GM23248 (cell line): ENCODE measurements around the gene SLC35G2. TPM values are rescaled to one million over a fixed set of nuclear protein-coding genes. Genes with fewer than 3 reads are reported as not detected.
"Not testable (repeated sequence)": the region's sequence is repeated elsewhere in the genome, so short reads cannot be mapped to it uniquely, and the experiment has no call there.

Source experiments
- DNase-seq: peaks from one replicate; pipeline ENCODE4 v3.0.0-alpha.2; 2015
- H2AFZ ChIP-seq: fragments of 200-600 bp; sonication (generic); 2 replicates; pipeline ENCODE4 v1.6.1; 2016; ENCODE audit warnings: antibody characterized with exemption
- H3F3A ChIP-seq: fragments of 200-600 bp; sonication (generic); 2 replicates; pipeline ENCODE4 v1.6.1; 2016; ENCODE audit warnings: mild to moderate bottlenecking, antibody characterized with exemption, mixed run types; ENCODE audit not compliant: insufficient read depth
- H3K27ac ChIP-seq: fragments of 200-600 bp; sonication (generic); 2 replicates; pipeline ENCODE4 v1.5.1; 2016; ENCODE audit warnings: mild to moderate bottlenecking
- H3K27me3 ChIP-seq: fragments of 200-600 bp; sonication (generic); replicated peaks from 2 replicates; pipeline ENCODE4 v1.6.1; 2016; ENCODE audit warnings: mild to moderate bottlenecking; ENCODE audit not compliant: insufficient read depth
- H3K36me3 ChIP-seq: fragments of 200-600 bp; sonication (generic); 2 replicates; pipeline ENCODE4 v1.6.1; 2016; ENCODE audit warnings: low read depth, mild to moderate bottlenecking
- H3K4me1 ChIP-seq: fragments of 200-600 bp; sonication (generic); 2 replicates; pipeline ENCODE4 v1.6.1; 2016; ENCODE audit warnings: mild to moderate bottlenecking; ENCODE audit not compliant: insufficient read depth
- H3K4me2 ChIP-seq: fragments of 200-600 bp; sonication (generic); one replicate; pipeline ENCODE4 v1.6.1; 2016; ENCODE audit warnings: mild to moderate bottlenecking; ENCODE audit not compliant: unreplicated experiment
- H3K4me3 ChIP-seq: fragments of 200-600 bp; sonication (generic); 2 replicates; pipeline ENCODE4 v1.5.1; 2016; ENCODE audit warnings: mild to moderate bottlenecking
- H3K79me2 ChIP-seq: fragments of 200-600 bp; sonication (generic); 2 replicates; pipeline ENCODE4 v1.6.1; 2016; ENCODE audit warnings: mild to moderate bottlenecking; ENCODE audit not compliant: insufficient read depth
- H3K9ac ChIP-seq: fragments of 200-600 bp; sonication (generic); 2 replicates; pipeline ENCODE4 v1.6.1; 2016; ENCODE audit warnings: mild to moderate bottlenecking
- H3K9me2 ChIP-seq: fragments of 200-600 bp; sonication (generic); 2 replicates; pipeline ENCODE4 v1.6.1; 2016; ENCODE audit warnings: mixed run types, mild to moderate bottlenecking, moderate library complexity; ENCODE audit not compliant: insufficient read depth
- H3K9me3 ChIP-seq: fragments of 200-600 bp; sonication (generic); one replicate; pipeline ENCODE4 v1.6.1; 2017; ENCODE audit warnings: low read depth
- H4K20me1 ChIP-seq: fragments of 200-600 bp; sonication (generic); 2 replicates; pipeline ENCODE4 v1.6.0; 2016; ENCODE audit not compliant: insufficient read depth
- EZH2 ChIP-seq: fragments of 200-600 bp; sonication (generic); IDR thresholded peaks from 2 replicates; pipeline ENCODE4 v1.6.1; 2018; ENCODE audit warnings: antibody characterized with exemption, mild to moderate bottlenecking; ENCODE audit not compliant: insufficient read depth, poor library complexity, severe bottlenecking
- EZH2phosphoT487 ChIP-seq: fragments of 200-600 bp; sonication (generic); IDR thresholded peaks from 2 replicates; pipeline ENCODE4 v1.6.1; 2018; ENCODE audit warnings: antibody characterized with exemption, moderate library complexity, mild to moderate bottlenecking, low read depth; ENCODE audit not compliant: insufficient read depth
- WGBS, 2 experiments: methylation state at CpG; one replicate each; pipeline ENCODE4 v1.1.6; 2015 to 2017; ENCODE audit warnings: low lambda C conversion rate in 2 of 2, low coverage in 1 of 2; ENCODE audit errors: missing lambda C conversion rate in 2 of 2; 5-methylcytosine and 5-hydroxymethylcytosine counted together
- in situ Hi-C: fragments of 300-500 bp; cut with MboI; formaldehyde crosslinking; loops from 2 replicates; pipeline ENCODE4 v1.15.0; 2020
- polyA plus RNA-seq: library from polyadenylated mRNA; unstranded; fragments of >200 nt; fragmentation: Nextera tagmentation; extraction: Ambion mirVana; gene quantifications from 2 replicates; pipeline ENCODE4 v1.2.1, GENCODE V29; 2016
- total RNA-seq: library from RNA; depleted of rRNA; stranded (reverse); fragments of >200 nt; shearing (Covaris generic); gene quantifications from 2 replicates; pipeline ENCODE4 v1.2.3, GENCODE V29; 2014

Gene SLC35G2
- total and polyA plus RNA-seq, 2 experiments from 2014 or later: 9.4 to 10.8 TPM

GRCh38 chr3:136893848-136894443 is 75.0 kb downstream of the SLC35G2 start:
- peak overlapping the region; percentile 52 for H3K4me2 ChIP-seq
- 46 to 50% methylated on average over 5 of the region's 5 CpGs for WGBS, 2 experiments
- DNase-seq: peak; percentile 71
- no peaks in the 10 kb centered on the region for H3K9me3 ChIP-seq
- TF ChIP-seq EZH2 (no peak), EZH2phosphoT487 (no peak)
- H2AFZ ChIP-seq: no peak overlapping the region
- peaks cover 12% of the 10 kb centered on the region for H3K4me1 ChIP-seq
- H3K27ac ChIP-seq: peak overlapping the region; percentile 4; the same call in 1 of the 2 replicates
- peak overlapping the region; percentile 10; the same call in 1 of the 2 replicates for H3K4me3 ChIP-seq
- H3K9ac ChIP-seq: no peak overlapping the region
- no peaks in the 10 kb centered on the region for H3K27me3 ChIP-seq
- peaks cover 99% of the 10 kb centered on the region for H3K79me2 ChIP-seq
- H3K9me2 ChIP-seq: no peaks in the 10 kb centered on the region
- 0 out of 2 replicates have a peak, but pooled peaks cover 12% of the 10 kb centered on the region for H3F3A ChIP-seq
- no peaks in the 10 kb centered on the region; the same call in 1 of the 2 replicates for H3K36me3 ChIP-seq
- in situ Hi-C loops: no loop called here
- H4K20me1 ChIP-seq: no peaks in the 10 kb centered on the region

- H3K9me3 ChIP-seq, H3K9me2 ChIP-seq, H3K27ac ChIP-seq, H3K27me3 ChIP-seq, H2AFZ ChIP-seq, DNase-seq, H3K36me3 ChIP-seq, H3K4me3 ChIP-seq, H3K9ac ChIP-seq, H4K20me1 ChIP-seq, H3K4me2 ChIP-seq, in situ Hi-C loops: not testable (repeated sequence)
- H3K79me2 ChIP-seq: peaks cover 100% of the 10 kb centered on the region
- peaks cover 22% of the 10 kb centered on the region; the same call in 1 of the 2 replicates for H3F3A ChIP-seq
- 90 to 100% methylated on average over 1 of the region's 1 CpG for WGBS, 2 experiments
- peaks cover 12% of the 10 kb centered on the region for H3K4me1 ChIP-seq
Observed at GRCh38 chr3:136897171-136897570, 78.2 kb downstream of the SLC35G2 start.

- Histone ChIP-seq H2AFZ (no peak overlapping the region), H3K9me2 (no peaks in the 10 kb centered on the region), H4K20me1 (peaks cover 6% of the 10 kb centered on the region; the same call in 1 of the 2 replicates), H3K4me3 (no peak overlapping the region), H3K9ac (no peak overlapping the region), H3K36me3 (no peaks in the 10 kb centered on the region; the same call in 1 of the 2 replicates), H3K27ac (no peak overlapping the region), H3K4me1 (peaks cover 9% of the 10 kb centered on the region), H3F3A (peaks cover 20% of the 10 kb centered on the region; the same call in 1 of the 2 replicates), H3K9me3 (no peaks in the 10 kb centered on the region), H3K79me2 (peaks cover 100% of the 10 kb centered on the region), H3K27me3 (no peaks in the 10 kb centered on the region), H3K4me2 (no peak overlapping the region)
- WGBS, 2 experiments: 97 to 99% methylated on average over 4 of the region's 4 CpGs
- no peak for DNase-seq
- TF ChIP-seq EZH2 (no peak), EZH2phosphoT487 (no peak)
- in situ Hi-C loops: no loop called here
Observed at GRCh38 chr3:136898549-136898948, 79.6 kb downstream of the SLC35G2 start.

GRCh38 chr3:136898954-136899353 is 80.0 kb downstream of the SLC35G2 start:
- H3K4me1 ChIP-seq: peaks cover 5% of the 10 kb centered on the region
- H3K4me3 ChIP-seq: no peak overlapping the region
- WGBS, 2 experiments: 54 to 56% methylated on average over 2 of the region's 2 CpGs
- no peak overlapping the region for H3K27ac ChIP-seq
- H3K9me3 ChIP-seq: no peaks in the 10 kb centered on the region
- H3F3A ChIP-seq: peaks cover 17% of the 10 kb centered on the region; the same call in 1 of the 2 replicates
- H4K20me1 ChIP-seq: peaks cover 6% of the 10 kb centered on the region; the same call in 1 of the 2 replicates
- no peak for DNase-seq
- no peak overlapping the region for H3K4me2 ChIP-seq
- H3K79me2 ChIP-seq: peaks cover 100% of the 10 kb centered on the region
- TF ChIP-seq EZH2phosphoT487 (no peak), EZH2 (no peak)
- H3K36me3 ChIP-seq: no peaks in the 10 kb centered on the region; the same call in 1 of the 2 replicates
- no peaks in the 10 kb centered on the region for H3K9me2 ChIP-seq
- H3K9ac ChIP-seq: no peak overlapping the region
- in situ Hi-C loops: no loop called here
- H2AFZ ChIP-seq: no peak overlapping the region
- H3K27me3 ChIP-seq: no peaks in the 10 kb centered on the region
